ENCODE results near the gene CLASP1.

DNA sequence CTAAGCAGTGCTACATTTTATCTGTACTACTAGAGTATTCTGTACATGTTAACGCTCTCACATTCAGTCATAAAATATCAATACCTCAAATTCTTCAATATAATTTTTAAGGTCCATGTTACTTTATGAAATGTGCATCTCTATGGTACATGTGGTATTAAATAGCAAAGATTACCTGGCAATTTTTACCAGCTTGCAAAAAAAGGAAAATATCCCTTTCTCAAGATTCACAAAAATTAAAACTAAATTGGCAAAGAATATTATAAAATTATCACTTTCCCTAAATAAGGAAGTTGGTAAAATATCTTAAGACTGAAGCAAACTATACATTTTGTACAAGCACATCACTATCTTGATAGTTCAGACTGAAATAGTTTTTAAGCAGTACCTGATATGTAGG is 233.5 kb downstream of the CLASP1 start:
- TF ChIP-seq, protein P1, sequence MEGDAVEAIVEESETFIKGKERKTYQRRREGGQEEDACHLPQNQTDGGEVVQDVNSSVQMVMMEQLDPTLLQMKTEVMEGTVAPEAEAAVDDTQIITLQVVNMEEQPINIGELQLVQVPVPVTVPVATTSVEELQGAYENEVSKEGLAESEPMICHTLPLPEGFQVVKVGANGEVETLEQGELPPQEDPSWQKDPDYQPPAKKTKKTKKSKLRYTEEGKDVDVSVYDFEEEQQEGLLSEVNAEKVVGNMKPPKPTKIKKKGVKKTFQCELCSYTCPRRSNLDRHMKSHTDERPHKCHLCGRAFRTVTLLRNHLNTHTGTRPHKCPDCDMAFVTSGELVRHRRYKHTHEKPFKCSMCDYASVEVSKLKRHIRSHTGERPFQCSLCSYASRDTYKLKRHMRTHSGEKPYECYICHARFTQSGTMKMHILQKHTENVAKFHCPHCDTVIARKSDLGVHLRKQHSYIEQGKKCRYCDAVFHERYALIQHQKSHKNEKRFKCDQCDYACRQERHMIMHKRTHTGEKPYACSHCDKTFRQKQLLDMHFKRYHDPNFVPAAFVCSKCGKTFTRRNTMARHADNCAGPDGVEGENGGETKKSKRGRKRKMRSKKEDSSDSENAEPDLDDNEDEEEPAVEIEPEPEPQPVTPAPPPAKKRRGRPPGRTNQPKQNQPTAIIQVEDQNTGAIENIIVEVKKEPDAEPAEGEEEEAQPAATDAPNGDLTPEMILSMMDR (IDR thresholded peaks at IDR 0.05): no peak
- no peak for TF ChIP-seq POLR2A (IDR thresholded peaks at IDR 0.05)
